Astrocyte (in vitro differentiated cells and primary cell): Measurements from ENCODE around the gene PPP3R1. TPM values are rescaled to one million over a fixed set of nuclear protein-coding genes. Genes with fewer than 3 reads are reported as not detected.

Source experiments
- DNase-seq: peaks from one replicate; pipeline ENCODE4 v3.0.0-alpha.2; 2010; ENCODE audit warnings: low read depth
- FAIRE-seq: peaks from 2 replicates; lab custom pipeline; 2011; peaks lifted over from hg19 to GRCh38; lab: Jason Lieb, UNC
- H2AFZ ChIP-seq: 2 replicates; pipeline ENCODE4 v1.6.0; 2012; ENCODE audit warnings: low read depth, low read length, inconsistent platforms
- H3K27ac ChIP-seq: 2 replicates; pipeline ENCODE4 v1.5.1; 2011; ENCODE audit warnings: low read depth, low read length, inconsistent platforms
- H3K27me3 ChIP-seq: 2 replicates; pipeline ENCODE4 v1.6.0; 2011; ENCODE audit warnings: low read length, inconsistent platforms; ENCODE audit not compliant: insufficient read depth
- H3K36me3 ChIP-seq: 2 replicates; pipeline ENCODE4 v1.5.1; 2011; ENCODE audit warnings: low read length, inconsistent platforms; ENCODE audit not compliant: insufficient read depth
- H3K4me1 ChIP-seq: 2 replicates; pipeline ENCODE4 v1.5.1; 2011; ENCODE audit warnings: low read length, inconsistent platforms; ENCODE audit not compliant: insufficient read depth
- H3K4me2 ChIP-seq: 2 replicates; pipeline ENCODE4 v1.6.0; 2012; ENCODE audit warnings: low read length, inconsistent platforms
- H3K4me3 ChIP-seq: 2 replicates; pipeline ENCODE4 v1.5.1; 2011; ENCODE audit warnings: low read depth, mild to moderate bottlenecking, low read length, inconsistent platforms; ENCODE audit not compliant: insufficient read depth
- H3K79me2 ChIP-seq: 2 replicates; pipeline ENCODE4 v1.6.0; 2012; ENCODE audit warnings: mild to moderate bottlenecking, low read length, inconsistent platforms; ENCODE audit not compliant: insufficient read depth
- H3K9ac ChIP-seq: 2 replicates; pipeline ENCODE4 v1.6.0; 2012; ENCODE audit warnings: mild to moderate bottlenecking, low read length, inconsistent platforms
- H3K9me3 ChIP-seq: 2 replicates; pipeline ENCODE4 v1.5.1; 2012; ENCODE audit warnings: low read depth, mild to moderate bottlenecking, low read length, inconsistent platforms; ENCODE audit not compliant: insufficient read depth
- H4K20me1 ChIP-seq: 2 replicates; pipeline ENCODE4 v1.6.0; 2012; ENCODE audit warnings: low read length, inconsistent platforms; ENCODE audit not compliant: insufficient read depth
- H3K27ac Mint-ChIP-seq: one replicate; pipeline ENCODE4 v1.8.0; 2021; ENCODE audit warnings: mild to moderate bottlenecking, mixed read lengths; ENCODE audit not compliant: unreplicated experiment
- H3K27me3 Mint-ChIP-seq: one replicate; pipeline ENCODE4 v1.8.0; 2021; ENCODE audit warnings: low read depth, mixed read lengths; ENCODE audit not compliant: unreplicated experiment
- H3K36me3 Mint-ChIP-seq: one replicate; pipeline ENCODE4 v1.8.0; 2021; ENCODE audit warnings: low read depth, mixed read lengths; ENCODE audit not compliant: unreplicated experiment
- H3K4me1 Mint-ChIP-seq: one replicate; pipeline ENCODE4 v1.8.0; 2021; ENCODE audit warnings: low read depth, mixed read lengths; ENCODE audit not compliant: unreplicated experiment
- H3K4me3 Mint-ChIP-seq: one replicate; pipeline ENCODE4 v1.8.0; 2021; ENCODE audit warnings: mild to moderate bottlenecking, moderate library complexity, mixed read lengths; ENCODE audit not compliant: unreplicated experiment
- H3K9me3 Mint-ChIP-seq: one replicate; pipeline ENCODE4 v1.8.0; 2021; ENCODE audit warnings: mild to moderate bottlenecking, mixed read lengths; ENCODE audit not compliant: unreplicated experiment
- EZH2 ChIP-seq: IDR thresholded peaks from 2 replicates; pipeline ENCODE4 v1.6.1; 2012; ENCODE audit warnings: mild to moderate bottlenecking, low read length, inconsistent platforms; ENCODE audit not compliant: insufficient read depth
- total RNA-seq: library from RNA; stranded (reverse); gene quantifications from 2 replicates; pipeline ENCODE4 v1.2.1, GENCODE V29; 2021
- TF ChIP-seq, protein P1 (sequence below): IDR thresholded peaks from 2 replicates; pipeline ENCODE4 v1.5.1; 2011; ENCODE audit warnings: low read depth, mild to moderate bottlenecking, inconsistent platforms, low read length, moderate library complexity; ENCODE audit not compliant: insufficient read depth

The PPP3R1 gene
- total RNA-seq, 1 donor from 2014 or later: 80.6 TPM

GRCh38 chr2:68214381-68214780 is 38.0 kb downstream of the PPP3R1 start:
- FAIRE-seq: no peak
- H3K36me3 Mint-ChIP-seq: peaks cover 4% of the 10 kb centered on the region
- Histone ChIP-seq H2AFZ (no peak overlapping the region), H3K4me2 (no peak overlapping the region), H3K9me3 (no peaks in the 10 kb centered on the region), H3K9ac (no peak overlapping the region), H3K4me3 (no peak overlapping the region), H3K36me3 (peaks cover 13% of the 10 kb centered on the region), H3K4me1 (no peaks in the 10 kb centered on the region), H3K27me3 (no peaks in the 10 kb centered on the region), H3K79me2 (peaks cover 98% of the 10 kb centered on the region), H3K27ac (no peak overlapping the region), H4K20me1 (peaks cover 86% of the 10 kb centered on the region)
- TF ChIP-seq EZH2: no peak
- TF ChIP-seq, protein P1, sequence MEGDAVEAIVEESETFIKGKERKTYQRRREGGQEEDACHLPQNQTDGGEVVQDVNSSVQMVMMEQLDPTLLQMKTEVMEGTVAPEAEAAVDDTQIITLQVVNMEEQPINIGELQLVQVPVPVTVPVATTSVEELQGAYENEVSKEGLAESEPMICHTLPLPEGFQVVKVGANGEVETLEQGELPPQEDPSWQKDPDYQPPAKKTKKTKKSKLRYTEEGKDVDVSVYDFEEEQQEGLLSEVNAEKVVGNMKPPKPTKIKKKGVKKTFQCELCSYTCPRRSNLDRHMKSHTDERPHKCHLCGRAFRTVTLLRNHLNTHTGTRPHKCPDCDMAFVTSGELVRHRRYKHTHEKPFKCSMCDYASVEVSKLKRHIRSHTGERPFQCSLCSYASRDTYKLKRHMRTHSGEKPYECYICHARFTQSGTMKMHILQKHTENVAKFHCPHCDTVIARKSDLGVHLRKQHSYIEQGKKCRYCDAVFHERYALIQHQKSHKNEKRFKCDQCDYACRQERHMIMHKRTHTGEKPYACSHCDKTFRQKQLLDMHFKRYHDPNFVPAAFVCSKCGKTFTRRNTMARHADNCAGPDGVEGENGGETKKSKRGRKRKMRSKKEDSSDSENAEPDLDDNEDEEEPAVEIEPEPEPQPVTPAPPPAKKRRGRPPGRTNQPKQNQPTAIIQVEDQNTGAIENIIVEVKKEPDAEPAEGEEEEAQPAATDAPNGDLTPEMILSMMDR: no peak
- H3K27me3 Mint-ChIP-seq: no peaks in the 10 kb centered on the region
- DNase-seq: no peak
- H3K27ac Mint-ChIP-seq: no peak overlapping the region
- no peak overlapping the region for H3K4me3 Mint-ChIP-seq
- H3K4me1 Mint-ChIP-seq: peaks cover 19% of the 10 kb centered on the region
- no peaks in the 10 kb centered on the region for H3K9me3 Mint-ChIP-seq

GRCh38 chr2:68206793-68207192 is 45.5 kb downstream of the PPP3R1 start:
- Histone ChIP-seq H4K20me1 (peaks cover 80% of the 10 kb centered on the region), H3K9ac (no peak overlapping the region), H2AFZ (no peak overlapping the region), H3K36me3 (no peaks in the 10 kb centered on the region), H3K4me1 (no peaks in the 10 kb centered on the region), H3K9me3 (no peaks in the 10 kb centered on the region), H3K79me2 (peaks cover 91% of the 10 kb centered on the region), H3K27ac (no peak overlapping the region), H3K27me3 (no peaks in the 10 kb centered on the region), H3K4me2 (no peak overlapping the region), H3K4me3 (no peak overlapping the region)
- DNase-seq (no peak), FAIRE-seq (no peak)
- Mint-ChIP-seq H3K4me3 (no peak overlapping the region), H3K9me3 (no peaks in the 10 kb centered on the region), H3K4me1 (peaks cover 4% of the 10 kb centered on the region), H3K27ac (no peak overlapping the region), H3K36me3 (peaks cover 7% of the 10 kb centered on the region), H3K27me3 (no peaks in the 10 kb centered on the region)
- TF ChIP-seq, protein P1: no peak
- TF ChIP-seq EZH2: no peak

DNA sequence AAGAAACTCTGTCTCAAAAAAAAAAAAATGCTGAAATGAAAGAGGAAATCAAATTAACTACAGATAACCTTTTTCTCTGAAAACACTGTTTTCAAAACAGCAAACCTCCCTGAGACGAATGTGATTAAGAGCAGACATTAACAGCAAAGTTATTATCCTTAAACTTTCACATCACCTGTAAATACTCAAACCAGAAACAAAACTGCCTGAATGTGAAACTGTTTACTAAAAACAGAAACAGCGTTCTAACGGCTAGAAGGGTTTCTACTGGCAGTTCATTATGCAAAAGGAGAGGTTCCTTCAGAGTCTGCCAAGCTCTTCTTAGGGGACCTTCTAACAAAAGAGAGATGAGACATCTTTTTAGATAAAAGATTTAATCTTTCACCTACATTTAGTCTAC is 48.7 kb downstream of the PPP3R1 start:
- Histone ChIP-seq H3K27ac (no peak overlapping the region), H3K36me3 (no peaks in the 10 kb centered on the region), H3K4me3 (no peak overlapping the region), H4K20me1 (peaks cover 84% of the 10 kb centered on the region), H3K27me3 (no peaks in the 10 kb centered on the region), H2AFZ (no peak overlapping the region), H3K4me1 (no peaks in the 10 kb centered on the region), H3K79me2 (peaks cover 98% of the 10 kb centered on the region), H3K4me2 (no peak overlapping the region), H3K9ac (no peak overlapping the region), H3K9me3 (no peaks in the 10 kb centered on the region)
- FAIRE-seq (no peak), DNase-seq (no peak)
- TF ChIP-seq, protein P1: no peak
- TF ChIP-seq EZH2: no peak
- H3K4me1 Mint-ChIP-seq: peaks cover 4% of the 10 kb centered on the region
- no peak overlapping the region for H3K27ac Mint-ChIP-seq
- H3K36me3 Mint-ChIP-seq: peaks cover 4% of the 10 kb centered on the region
- no peaks in the 10 kb centered on the region for H3K27me3 Mint-ChIP-seq
- no peaks in the 10 kb centered on the region for H3K9me3 Mint-ChIP-seq
- H3K4me3 Mint-ChIP-seq: no peak overlapping the region
